Smooth muscle cell of bladder (primary cell): Measurements from ENCODE around the gene GIT1. TPM values are rescaled to one million over a fixed set of nuclear protein-coding genes. Genes with fewer than 3 reads are reported as not detected.

ENCODE experiments used
- total RNA-seq: library from RNA; depleted of rRNA; stranded (reverse); fragments of >200 nt; gene quantifications from 2 replicates; pipeline ENCODE4 v1.2.3, GENCODE V29; 2014

Gene GIT1
- total RNA-seq, result 10.4 and 16.6 TPM in 2 replicates

GRCh38 chr17:29589524-29590410, at the start of gene GIT1:
TSS of gene GIT1 (minus strand) at chr17:29589648. CDS start at chr17:29589378, 270 bp downstream.

GRCh38 chr17:29622337-29623282, 33.2 kb upstream of the GIT1 start, which contains the start of gene CORO6:
TSS of gene CORO6 (minus strand) at chr17:29622912. CDS start at chr17:29621421, 1,491 bp downstream.

GRCh38 chr17:29592850-29593551, 3.6 kb upstream of the GIT1 start, which contains the start of gene ANKRD13B:
TSS of gene ANKRD13B (plus strand) at chr17:29593132. CDS start at chr17:29593622, 490 bp downstream.

GRCh38 chr17:29568331-29569244, 20.9 kb downstream of the GIT1 start, which contains the start of gene TP53I13:
TSS of gene TP53I13 (plus strand) at chr17:29568701. CDS start at chr17:29568759, 58 bp downstream.

GRCh38 chr17:29566473-29567303, 22.8 kb downstream of the GIT1 start, which contains the start of gene ABHD15:
TSS of gene ABHD15 (minus strand) at chr17:29567037. CDS start at chr17:29566966, 71 bp downstream.

Other genes starting within 250 kb of the GIT1 start
- gene TAOK1, start 199.3 kb downstream of the GIT1 start, total RNA-seq, result 49.2 and 49.6 TPM in 2 replicates
- gene ABHD15, start 22.6 kb downstream of the GIT1 start, total RNA-seq, result 6.8 and 9.0 TPM in 2 replicates
- gene TP53I13, start 20.9 kb downstream of the GIT1 start, total RNA-seq, result 39.5 and 43.9 TPM in 2 replicates
- gene ANKRD13B, start 3.5 kb upstream of the GIT1 start, total RNA-seq, result 2.0 and 4.7 TPM in 2 replicates
- 5.7 and 7.4 TPM in 2 replicates for gene CORO6, start 33.3 kb upstream of the GIT1 start, total RNA-seq